Coronary artery (tissue), 2 donors: ENCODE measurements around the gene KCNAB1.
A peak's percentile ranks its signal among the peaks of the same experiment; 100 is the strongest.

Source experiments
- DNase-seq: peaks from one replicate; pipeline ENCODE4 v3.0.0-alpha.2; 2017; ENCODE audit warnings: low spot score
- H3K27ac ChIP-seq, 2 donors: fragments of 200-600 bp; sonication (generic); one replicate each; pipeline ENCODE4 v1.5.1; 2016 to 2019
- H3K4me3 ChIP-seq: fragments of 200-600 bp; sonication (generic); 2 replicates; pipeline ENCODE4 v1.5.1; 2016; ENCODE audit warnings: mild to moderate bottlenecking, moderate library complexity
- CTCF ChIP-seq: fragments of 200-600 bp; sonication (generic); IDR thresholded peaks from one replicate; pipeline ENCODE4 v1.5.1; 2019; ENCODE audit warnings: antibody characterized with exemption

KCNAB1 gene

GRCh38 chr3:156542101-156543042, 422.0 kb downstream of the KCNAB1 start:
- no peak for TF ChIP-seq CTCF
- no peak overlapping the region for H3K4me3 ChIP-seq
- no peak for DNase-seq
- peak overlapping the region; percentile 55 to 73 for H3K27ac ChIP-seq

- DNase-seq: no peak
- no peak overlapping the region for H3K4me3 ChIP-seq
- peak overlapping the region; percentile 55 to 73 for H3K27ac ChIP-seq
- TF ChIP-seq CTCF: no peak
Observed at GRCh38 chr3:156543043-156543555, 422.7 kb downstream of the KCNAB1 start.

- no peak for TF ChIP-seq CTCF
- H3K4me3 ChIP-seq: no peak overlapping the region
- DNase-seq: no peak
- no peak overlapping the region for H3K27ac ChIP-seq
Observed at GRCh38 chr3:156547637-156548036, 427.3 kb downstream of the KCNAB1 start.

GRCh38 chr3:156548041-156548687, 427.8 kb downstream of the KCNAB1 start:
- H3K4me3 ChIP-seq: no peak overlapping the region
- no peak for TF ChIP-seq CTCF
- peak overlapping the region in 1 of 2 donors; percentile 15 for H3K27ac ChIP-seq
- DNase-seq: no peak

GRCh38 chr3:156548902-156549301, 428.5 kb downstream of the KCNAB1 start:
- Histone ChIP-seq H3K27ac (no peak overlapping the region), H3K4me3 (peak overlapping the region; percentile 5)
- DNase-seq: no peak
- TF ChIP-seq CTCF: no peak

GRCh38 chr3:156551261-156551660, 430.9 kb downstream of the KCNAB1 start:
- TF ChIP-seq CTCF: no peak
- DNase-seq: no peak
- peak overlapping the region; percentile 6 for H3K4me3 ChIP-seq
- H3K27ac ChIP-seq: peak overlapping the region; percentile 4 to 13
